HG03342 (cell line): ENCODE results near the gene DAPP1.
"Not testable (repeated sequence)": the region's sequence is repeated elsewhere in the genome, so short reads cannot be mapped to it uniquely, and the experiment has no call there.

ENCODE experiments used
- ATAC-seq: cut with Tn5 transposase; IDR thresholded peaks from one replicate; pipeline ENCODE4 v1.9.1; 2021; ENCODE audit warnings: mild to moderate bottlenecking, moderate library complexity; ENCODE audit not compliant: unreplicated experiment

Gene DAPP1

DNA sequence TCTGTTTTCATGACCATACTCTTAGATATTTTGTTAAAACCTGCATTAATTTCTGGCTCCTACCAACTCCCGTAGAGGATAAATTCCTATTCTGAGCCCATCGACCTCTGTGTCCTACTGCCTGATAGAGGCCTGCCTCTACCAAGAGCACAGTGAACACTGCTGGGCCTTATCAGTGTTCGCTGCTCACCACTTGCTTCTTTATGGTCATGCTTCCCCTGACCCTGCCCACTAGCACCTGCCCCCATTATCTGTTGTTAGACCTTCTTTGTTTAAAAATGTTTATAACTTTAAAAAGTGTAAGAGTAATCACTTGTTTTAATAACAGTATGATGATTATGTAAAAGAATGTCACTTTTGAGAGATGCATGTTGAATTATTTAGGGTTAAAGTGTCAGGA is 6.1 kb downstream of the DAPP1 start:
- ATAC-seq = no peak

DNA sequence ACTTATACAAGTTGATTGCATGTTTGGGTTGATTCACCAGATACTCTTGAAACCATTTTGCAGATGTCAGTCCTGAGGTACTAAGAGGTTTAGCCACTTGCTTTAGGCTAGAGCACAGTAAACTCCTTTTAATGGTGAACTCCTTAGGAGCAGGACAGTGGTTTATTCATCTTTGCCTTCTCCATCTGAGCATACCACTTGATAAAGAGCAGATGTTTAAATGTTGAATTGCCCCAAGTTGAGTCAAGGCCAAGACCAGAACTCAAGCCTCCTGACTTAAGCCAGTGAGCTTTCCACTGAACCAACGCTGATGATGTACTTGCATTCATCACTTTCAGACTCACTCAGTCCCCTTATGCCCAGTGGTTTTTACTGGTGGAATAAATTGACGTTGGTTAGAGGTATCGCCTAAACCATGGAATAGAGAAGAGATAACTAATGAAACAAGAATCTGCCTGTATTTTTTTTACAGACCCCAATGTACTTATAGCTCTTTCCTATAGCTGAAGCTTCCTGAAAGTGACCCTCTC is 7.5 kb downstream of the DAPP1 start:
- no peak for ATAC-seq

DNA sequence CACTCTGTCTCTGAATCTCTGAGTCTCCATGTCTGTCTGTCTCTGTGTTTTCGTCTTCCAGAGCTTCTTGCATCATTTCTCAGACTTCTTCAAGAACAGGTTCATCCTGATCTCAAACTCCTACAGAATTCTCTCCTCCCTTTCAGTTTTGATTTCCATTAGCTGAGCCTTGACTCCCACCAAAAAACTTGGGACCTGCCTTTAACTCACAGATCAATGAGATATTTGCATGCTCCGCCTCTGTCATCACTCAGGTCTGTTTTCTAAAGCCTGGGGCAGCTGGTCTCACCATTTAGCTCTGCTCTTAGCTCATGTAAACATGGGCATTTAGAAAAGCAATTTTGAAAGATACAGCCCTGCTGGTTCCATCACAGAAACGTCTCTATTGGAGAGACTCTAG is 8.6 kb downstream of the DAPP1 start:
- no peak for ATAC-seq

GRCh38 chr4:99826016-99826415 is 9.4 kb downstream of the DAPP1 start:
- no peak for ATAC-seq

DNA sequence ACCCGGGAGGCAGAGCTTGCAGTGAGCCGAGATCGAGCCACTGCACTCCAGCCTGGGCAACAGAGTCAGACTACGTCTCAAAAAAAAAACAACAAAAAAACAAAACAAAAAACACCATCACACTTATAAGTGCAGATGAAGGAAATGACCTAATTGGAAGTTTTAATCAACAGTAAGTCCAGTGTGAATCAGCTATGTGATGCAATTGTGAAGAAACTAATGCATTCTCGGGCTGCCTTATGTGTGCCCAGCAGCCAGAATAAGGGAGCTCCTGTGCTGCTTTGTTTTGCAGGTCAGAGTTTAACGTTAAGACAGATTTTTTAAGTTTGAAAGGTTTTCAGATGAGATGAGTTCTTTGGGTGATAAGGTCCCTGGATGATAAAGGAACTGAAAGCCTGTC is 10.8 kb downstream of the DAPP1 start:
- ATAC-seq = no peak

DNA sequence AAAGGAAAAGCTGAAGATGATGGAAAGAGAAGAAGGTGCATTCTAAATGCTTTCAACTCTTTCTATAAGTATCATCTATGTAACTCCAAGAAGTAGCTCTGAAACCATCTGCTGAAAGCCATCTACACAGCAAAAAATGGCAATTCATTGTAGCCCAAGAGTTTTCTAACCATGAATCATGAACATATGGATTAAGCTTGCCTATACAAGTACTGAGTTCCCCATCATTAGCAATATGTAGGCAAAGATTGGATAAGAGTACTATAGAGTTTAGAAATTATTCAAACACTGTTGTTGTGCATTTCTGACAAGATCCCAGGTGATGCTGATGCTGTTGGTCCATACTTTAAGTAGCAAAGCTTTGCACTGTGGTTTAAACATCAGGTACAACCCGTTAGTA is 11.2 kb downstream of the DAPP1 start:
- no peak for ATAC-seq

DNA sequence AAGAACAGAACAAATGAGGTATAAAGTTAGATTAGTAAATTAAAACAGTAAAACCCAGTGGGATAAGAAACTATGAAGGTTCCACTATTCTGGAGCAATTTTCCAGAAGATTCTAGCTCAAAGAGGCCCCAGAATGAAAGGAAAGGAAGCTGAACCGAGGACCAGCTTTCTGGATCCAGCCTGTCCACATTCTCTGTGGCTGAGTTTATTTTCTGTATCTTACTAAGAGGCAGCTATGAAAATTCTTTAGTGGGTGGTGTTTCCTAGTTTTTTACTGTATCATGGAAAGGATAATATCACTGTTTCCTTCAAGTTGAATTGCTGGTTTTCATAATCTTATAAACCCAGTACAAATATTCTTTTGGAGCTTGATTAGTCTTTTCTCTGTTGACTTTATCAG is 11.8 kb downstream of the DAPP1 start:
- ATAC-seq = no peak

- not testable (repeated sequence) for ATAC-seq
Observed at GRCh38 chr4:99830051-99830450, 13.4 kb downstream of the DAPP1 start.

DNA sequence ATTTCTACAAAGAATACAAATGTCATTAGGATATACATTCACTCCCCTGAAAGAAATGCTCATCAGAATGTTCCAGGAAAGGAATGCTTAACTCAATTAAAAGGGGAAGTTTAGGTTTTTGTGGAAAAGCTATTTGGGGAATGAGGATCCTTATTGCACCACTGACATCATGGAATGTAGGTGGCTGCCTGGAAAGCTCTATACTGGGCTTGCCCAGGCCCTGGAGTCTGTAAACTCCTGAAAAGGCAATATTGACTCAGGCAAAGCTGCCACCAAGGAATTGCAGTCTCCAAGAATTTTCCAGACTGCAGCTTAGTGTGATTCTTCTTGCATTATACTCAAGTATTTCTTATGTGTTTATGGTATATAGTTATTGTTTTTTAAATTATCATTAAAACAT is 15.7 kb downstream of the DAPP1 start:
- ATAC-seq = no peak

GRCh38 chr4:99832758-99833157 is 16.1 kb downstream of the DAPP1 start:
- no peak for ATAC-seq

DNA sequence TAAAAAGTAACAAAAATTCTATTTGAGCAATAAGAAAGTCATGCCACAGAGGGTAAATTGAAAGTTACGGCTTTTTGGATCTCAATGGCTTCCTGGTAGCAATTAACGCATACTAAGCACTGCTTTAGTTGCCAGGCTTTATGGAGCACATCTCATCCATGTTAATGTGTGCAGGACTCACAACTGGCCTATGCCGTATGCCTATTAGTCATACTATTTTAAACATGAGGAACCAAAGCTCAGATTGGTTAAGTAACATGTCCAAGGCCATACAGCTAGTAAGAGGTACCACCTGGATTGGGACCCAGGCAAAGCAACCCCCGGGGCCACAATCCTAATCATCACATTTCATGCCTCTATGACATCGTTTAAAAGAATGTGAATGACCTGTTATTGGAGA is 17.1 kb downstream of the DAPP1 start:
- no peak for ATAC-seq

GRCh38 chr4:99834569-99834968 is 17.9 kb downstream of the DAPP1 start:
- ATAC-seq = no peak

DNA sequence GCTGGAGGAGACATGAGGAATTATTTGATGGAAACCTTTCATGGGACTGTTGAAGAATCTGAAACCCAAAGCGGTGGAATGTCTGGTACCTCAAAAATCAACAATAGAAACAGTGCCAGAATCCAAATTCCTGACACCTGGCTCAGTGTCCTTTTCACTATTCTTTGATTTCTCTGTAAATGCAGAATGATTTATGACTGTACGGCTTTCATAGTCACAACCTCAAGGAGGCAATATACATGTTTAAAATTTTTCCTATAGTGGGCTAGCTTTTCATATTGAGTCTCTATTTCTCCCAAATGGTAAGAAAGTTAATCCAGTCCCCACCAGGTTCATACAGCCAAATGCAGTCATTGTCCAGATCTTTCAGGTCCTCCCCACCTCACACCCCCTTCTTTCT is 19.3 kb downstream of the DAPP1 start:
- no peak for ATAC-seq

- ATAC-seq = no peak
Observed at GRCh38 chr4:99838927-99839326, 22.3 kb downstream of the DAPP1 start.

DNA sequence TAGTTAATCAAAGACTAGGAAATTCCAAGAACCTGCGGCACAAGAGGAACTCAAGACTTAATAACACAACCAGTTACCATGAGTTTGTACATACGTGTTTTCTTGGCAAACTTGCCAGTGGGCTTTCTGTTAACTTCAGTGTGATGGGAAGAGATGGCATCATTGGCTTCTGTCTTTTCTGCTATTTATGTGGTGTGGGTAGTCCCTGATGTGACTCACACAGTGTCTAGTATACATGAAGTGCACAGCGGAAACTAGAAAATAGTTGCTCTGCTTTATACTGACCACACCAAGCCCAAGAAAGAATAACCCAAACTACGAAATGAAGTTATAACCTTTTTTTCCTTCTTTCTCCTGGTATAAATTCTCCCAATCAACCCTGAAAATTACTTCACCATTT is 24.5 kb downstream of the DAPP1 start:
- no peak for ATAC-seq

DNA sequence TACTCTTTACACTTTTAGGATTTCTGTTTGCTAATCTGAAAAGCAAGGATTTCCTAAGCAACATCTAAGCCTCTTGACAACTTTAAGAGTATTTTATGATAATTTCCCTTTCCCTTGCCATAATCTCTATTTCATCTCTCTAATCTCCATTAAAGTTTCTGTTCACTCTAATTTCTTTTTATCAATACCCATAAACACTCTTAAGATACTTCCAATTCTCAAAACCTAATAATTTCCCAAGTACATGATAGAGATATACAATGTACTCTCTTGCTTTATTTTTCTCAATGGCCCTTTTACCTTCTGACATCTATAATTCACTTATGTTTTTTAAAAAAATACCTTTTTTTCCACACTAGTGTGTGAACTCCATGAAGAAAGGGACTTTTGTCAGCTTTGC is 26.8 kb downstream of the DAPP1 start:
- no peak for ATAC-seq

DNA sequence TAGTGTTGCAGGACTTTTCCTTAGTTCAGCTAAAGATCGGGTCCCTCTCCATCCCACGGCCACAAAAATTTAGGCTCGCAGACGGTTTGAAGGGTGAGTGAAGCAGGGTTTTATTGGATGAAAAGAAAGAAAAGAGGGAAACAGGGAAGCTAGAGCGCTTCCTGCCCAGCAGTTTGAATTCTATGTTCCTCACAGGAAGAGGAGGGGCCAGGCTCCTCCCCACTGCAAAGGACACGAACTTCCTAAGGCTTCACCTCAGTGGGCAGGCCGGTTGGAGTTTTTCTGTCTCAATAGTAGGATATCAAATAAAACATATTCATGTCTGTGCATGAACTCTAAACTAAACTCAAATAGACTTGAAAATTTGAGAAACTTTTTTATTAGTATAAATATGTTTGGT is 27.4 kb downstream of the DAPP1 start:
- ATAC-seq = no peak

DNA sequence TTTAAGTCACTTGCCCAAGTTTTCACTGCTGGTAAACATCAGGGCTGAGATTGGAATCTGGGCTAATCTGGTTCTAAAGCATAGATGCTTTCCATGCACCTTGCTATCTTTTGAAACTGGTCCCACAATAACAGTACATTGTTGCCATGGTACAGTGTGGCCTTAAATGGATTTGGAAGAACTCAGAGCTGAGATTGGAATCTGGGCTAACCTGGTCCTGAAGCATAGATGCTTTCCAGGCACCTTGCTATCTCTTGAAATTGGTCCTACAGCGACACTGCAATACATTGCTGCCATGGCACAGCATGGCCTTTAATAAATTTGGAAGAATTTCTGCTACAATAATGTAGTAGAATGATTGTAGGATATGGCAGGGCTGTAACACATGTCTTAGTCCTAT is 28.6 kb downstream of the DAPP1 start:
- ATAC-seq = no peak

- no peak for ATAC-seq
Observed at GRCh38 chr4:99845708-99846469, 29.3 kb downstream of the DAPP1 start.

- ATAC-seq = no peak
Observed at GRCh38 chr4:99846891-99847290, 30.3 kb downstream of the DAPP1 start.

DNA sequence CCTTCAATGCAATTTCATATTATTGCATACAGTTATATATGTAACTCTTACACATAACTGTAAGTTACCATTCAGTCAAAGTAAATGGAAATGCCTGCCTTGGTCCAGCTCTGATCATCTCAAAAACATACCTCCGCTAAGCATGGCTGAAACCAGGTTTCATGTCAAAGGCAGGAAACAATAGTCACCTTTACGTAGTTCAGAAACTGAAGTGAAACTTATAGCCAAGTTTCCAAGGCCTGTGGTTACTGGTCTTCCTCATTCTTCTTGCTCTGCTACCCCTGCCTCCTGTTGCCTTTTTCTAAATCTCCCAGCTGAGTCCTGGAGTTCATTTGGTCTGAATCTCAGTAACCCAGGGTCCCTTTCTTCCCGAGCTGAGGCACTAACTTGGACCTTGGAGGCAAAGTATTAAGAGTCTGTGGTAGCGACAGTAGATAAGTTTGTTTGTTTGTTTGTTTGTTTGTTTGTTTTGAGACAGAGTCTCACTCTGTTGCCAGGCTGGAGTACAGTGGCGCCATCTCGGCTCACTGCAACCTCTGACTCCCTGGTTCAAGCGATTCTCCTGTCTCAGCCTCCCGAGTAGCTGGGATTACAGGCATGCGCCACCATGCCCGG is 30.8 kb downstream of the DAPP1 start:
- ATAC-seq = peak; percentile 68

GRCh38 chr4:99848591-99849001 is 32.0 kb downstream of the DAPP1 start:
- ATAC-seq = peak; percentile 43
